IPS-NIHi7 (cell line): ENCODE results near the gene CDHR5.
"Not testable (repeated sequence)": the region's sequence is repeated elsewhere in the genome, so short reads cannot be mapped to it uniquely, and the experiment has no call there.

Experiments used
- DNase-seq: peaks from one replicate; pipeline ENCODE4 v3.0.0; 2012; ENCODE audit warnings: mixed read lengths; ENCODE audit errors: extremely low spot score

CDHR5 gene

GRCh38 chr11:587978-588380 lies 36.8 kb downstream of the CDHR5 start:
- no peak for DNase-seq

DNA sequence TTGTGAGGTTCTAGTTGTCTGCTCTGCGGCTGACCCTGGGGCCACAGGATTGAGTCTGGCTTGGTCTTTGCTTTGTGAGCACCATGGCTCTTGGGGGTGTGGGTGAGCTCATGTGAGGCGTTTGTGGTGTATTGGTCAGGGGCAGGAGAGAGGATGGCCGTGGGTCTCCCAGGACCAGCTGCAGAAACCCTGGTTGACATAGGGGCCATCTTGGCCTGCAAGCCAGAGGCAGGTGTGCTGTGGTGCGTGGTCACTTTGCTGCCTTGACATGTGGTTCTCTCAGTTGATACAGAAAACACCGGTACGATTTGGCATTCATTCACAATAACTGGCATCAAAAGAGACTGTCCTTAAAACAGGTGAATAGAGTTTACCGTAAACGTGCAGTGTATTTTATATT lies 37.2 kb downstream of the CDHR5 start:
- no peak for DNase-seq

- no peak for DNase-seq
These were observed 38.1 kb downstream of the CDHR5 start for GRCh38 chr11:586376-587316.

GRCh38 chr11:584287-584686 lies 40.5 kb downstream of the CDHR5 start:
- DNase-seq = no peak

- no peak for DNase-seq
These were observed 43.0 kb downstream of the CDHR5 start for GRCh38 chr11:581752-582151.

- DNase-seq = no peak
These were observed 43.4 kb downstream of the CDHR5 start for GRCh38 chr11:581342-581741.

DNA sequence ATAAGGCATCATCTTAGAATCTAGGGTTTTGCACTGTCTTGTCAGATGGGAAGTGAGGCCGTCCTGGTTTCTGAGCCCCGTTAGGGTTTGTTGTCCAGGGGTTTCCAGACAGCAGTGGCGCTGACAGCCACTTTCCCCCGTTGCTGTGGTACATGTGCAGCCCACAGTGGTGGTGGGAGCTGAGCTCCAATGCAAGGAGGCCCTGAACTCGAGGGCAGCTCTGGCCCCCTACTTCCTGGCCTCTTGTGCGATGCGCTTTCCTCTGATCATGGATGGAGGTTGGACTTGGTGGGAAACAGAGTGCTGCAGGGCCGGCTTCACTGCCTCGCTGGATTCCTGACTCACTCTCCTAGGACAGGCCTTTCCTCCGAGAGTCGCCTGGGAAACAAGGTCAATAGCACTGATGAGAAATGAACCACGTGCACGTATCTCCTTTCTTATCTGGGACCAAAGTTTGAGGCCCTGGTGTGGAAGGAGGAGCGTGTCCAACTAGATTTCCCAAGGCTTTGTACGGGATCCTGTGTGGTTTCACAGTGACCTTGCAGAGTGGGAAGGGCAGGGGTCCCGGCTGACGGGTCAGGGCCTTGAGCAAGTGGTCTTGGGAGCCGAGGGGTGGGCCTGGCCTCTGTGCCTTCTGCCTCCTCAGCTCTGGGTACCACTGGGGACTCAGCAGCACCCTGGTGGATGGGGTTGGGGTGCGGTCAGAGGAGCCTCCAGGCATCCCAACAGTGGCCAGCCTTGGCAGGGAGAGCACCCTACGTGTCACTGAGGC lies 44.7 kb downstream of the CDHR5 start:
- DNase-seq = no peak

DNA sequence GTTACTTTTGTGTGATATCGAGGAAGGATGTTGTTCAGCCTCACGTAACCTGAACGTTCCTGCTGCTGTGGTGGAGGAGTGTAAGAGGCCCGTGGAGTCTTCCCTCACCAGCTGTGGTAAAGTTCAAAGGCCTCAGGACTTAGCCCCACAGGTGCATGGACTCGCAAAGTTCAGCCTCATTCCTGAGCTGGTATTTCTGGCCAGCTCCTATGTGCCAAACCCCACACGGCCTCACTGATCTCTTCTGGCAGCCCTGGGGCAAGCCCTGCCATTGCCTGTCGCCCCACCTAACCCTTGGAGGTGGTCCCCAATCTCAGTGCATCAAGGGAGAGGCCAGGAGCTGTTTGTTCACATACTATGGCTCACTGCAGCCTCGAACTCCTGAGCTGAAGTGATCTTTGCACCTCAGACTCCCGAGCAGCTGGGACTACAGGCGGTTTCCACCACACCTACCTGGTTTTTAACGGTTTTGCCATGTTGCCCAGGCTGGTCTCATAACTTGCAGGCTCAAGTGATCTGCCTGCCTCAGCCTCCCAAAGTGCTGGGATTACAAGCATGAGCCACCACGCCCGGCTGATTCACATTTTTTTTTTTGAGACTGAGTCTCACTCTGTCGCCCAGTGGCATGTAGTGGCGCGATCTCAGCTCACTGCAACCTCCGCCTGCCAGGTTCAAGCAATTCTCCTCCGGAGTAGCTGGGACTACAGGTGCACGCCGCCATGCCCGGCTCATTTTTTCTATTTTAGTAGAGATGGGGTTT lies 46.3 kb downstream of the CDHR5 start:
- no peak for DNase-seq

DNA sequence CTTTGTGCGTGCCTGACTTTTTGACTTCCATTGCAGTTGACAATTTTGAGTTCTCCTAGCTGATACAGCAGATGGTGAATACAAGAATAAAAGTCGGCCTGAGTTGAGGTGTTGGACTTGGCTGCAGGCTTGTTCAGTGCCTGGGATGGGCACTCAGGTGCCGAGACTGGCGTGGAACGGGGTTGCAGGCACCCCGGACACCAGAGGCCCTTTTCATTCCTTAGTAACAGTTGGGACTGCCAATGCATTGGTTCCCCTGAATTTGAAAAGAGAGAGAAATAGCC lies 47.2 kb downstream of the CDHR5 start:
- DNase-seq = no peak

DNA sequence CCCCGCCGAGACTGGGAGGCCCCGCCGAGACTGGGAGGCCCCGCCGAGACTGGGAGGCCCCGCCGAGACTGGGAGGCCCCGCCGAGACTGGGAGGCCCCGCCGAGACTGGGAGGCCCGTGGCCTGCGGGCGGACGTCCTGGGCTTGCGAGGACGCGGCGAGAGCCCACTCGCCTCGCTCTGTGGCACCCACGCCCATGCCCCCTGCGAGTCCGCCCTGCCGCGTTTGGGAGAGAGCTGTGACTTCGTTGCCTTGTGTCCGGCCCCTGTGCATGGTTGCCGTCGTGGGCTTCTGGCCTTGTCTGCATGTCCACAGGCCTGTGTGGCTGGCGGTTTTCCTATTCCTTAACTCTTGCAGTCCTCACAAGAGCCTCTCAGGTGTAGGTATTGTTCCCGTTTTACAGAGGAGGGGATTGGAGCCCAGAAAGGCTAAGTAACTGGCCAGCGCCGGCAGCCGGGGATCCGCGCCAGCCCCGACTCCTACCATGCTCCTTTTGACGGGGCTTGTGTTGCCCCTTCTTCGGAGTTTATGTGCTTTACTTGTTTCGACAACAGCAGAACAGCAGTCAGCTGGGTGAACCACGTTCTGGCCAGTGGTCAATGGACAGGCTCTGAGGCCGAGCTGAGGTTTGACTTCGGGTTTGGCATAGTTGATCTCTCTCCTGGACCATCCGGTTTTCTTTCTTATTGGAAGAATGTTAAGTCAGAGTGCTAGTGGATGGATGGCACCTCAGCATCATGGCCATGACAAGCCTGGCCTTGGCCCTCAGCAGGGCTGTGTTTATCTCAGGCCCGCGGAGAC lies 47.7 kb downstream of the CDHR5 start:
- DNase-seq = no peak

DNA sequence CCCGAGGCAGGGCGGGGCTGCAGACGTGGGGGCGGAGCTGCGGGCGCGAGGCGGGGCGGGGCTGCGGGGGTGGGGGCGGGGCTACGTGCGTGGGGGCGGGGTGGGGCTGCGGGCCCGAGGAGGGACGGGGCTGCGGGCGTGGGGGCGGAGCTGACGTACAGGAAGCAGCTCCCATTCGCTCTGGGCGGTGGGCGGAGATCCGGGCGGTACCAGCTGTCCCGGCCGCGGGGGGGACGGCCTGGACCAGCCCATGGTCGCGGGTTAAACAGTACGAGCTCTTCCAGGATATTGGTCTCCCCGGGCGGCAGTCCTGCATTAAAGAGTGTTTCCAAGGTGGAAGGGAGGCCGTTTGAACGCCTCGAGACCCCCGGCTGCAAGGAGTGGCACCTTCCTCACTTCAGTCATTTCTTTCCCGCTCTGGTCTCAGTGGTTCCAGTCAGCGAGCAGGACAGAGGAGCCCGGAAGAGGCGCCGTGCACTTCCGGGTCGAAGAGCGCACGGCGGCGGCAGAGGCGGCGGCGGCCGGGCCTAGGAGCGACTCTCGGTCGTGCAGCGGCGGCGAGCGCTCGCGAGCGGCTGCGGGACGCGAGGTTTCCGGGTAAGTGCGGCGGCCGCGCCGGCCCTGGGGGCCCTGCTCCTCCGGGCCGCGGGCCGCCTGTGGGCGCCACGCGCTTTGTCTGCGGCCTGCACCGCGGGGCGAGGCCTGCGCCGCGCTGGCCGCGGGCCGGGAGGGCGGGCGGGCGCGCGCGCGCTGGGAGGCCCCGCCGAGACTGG lies 48.6 kb downstream of the CDHR5 start, which contains the start of gene PHRF1:
PHRF1 (plus strand) TSS at position 475 of the 773 bp plus-strand sequence. CDS start 5,043 bp downstream, outside the sequence.
- peak; percentile 99 for DNase-seq

- DNase-seq = no peak
These were observed 49.3 kb downstream of the CDHR5 start for GRCh38 chr11:575313-575995.

DNA sequence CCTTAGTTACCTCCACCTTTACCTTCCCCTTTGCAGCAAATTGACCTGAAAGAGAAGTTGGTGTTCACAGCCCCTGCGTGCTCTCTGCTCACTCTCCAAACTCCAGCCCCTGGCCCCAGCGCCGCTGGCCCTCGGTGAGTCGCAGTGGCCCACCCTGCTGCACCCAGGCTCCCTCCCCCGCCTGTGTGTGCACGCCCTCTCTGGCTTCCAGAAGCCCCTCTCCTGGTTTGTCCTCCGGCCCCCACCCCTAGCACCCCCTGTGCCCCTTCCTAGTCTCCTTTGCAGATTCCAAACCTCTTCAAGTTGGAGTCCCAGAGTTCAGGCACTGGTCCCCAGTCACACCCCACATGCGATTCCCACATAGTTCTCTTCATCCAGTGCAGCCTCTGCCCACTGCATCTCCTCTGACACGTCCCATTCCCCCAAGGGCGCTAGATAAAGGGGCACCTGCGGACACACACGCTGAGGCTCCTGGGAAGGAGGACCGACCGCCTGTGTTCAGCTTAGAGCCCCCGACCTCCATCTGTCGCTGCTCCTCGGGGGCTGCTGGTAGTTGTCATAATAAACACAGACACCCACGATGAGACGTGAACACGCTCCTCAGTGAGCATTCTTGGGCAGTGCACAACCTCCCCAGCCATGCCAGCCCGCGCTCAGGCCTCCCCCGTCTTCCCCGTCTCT lies 50.0 kb downstream of the CDHR5 start:
- no peak for DNase-seq

- not testable (repeated sequence) for DNase-seq
These were observed 50.7 kb downstream of the CDHR5 start for GRCh38 chr11:574031-574570.

GRCh38 chr11:573146-573759 lies 51.5 kb downstream of the CDHR5 start:
- DNase-seq = no peak

- DNase-seq = no peak
These were observed 53.0 kb downstream of the CDHR5 start for GRCh38 chr11:571802-572185.

GRCh38 chr11:569158-569885 lies 55.4 kb downstream of the CDHR5 start:
- DNase-seq = no peak
